Esophagus muscularis mucosa (tissue), 4 donors: ENCODE data around the gene ULK4. TPM values are rescaled to one million over a fixed set of nuclear protein-coding genes. Genes with fewer than 3 reads are reported as not detected.
A peak's percentile ranks its signal among the peaks of the same experiment; 100 is the strongest.

Experiments used
- DNase-seq: peaks from one replicate; pipeline ENCODE4 v3.0.0-alpha.2; 2017; ENCODE audit errors: extremely low spot score
- H3K27ac ChIP-seq, 4 donors: fragments of 200-600 bp; sonication (generic); replicated peaks in 1 of 4; 1 replicate in 3 of 4; 2 replicates in 1 of 4; pipeline ENCODE4 v1.5.1; 2016 to 2019; ENCODE audit warnings: mild to moderate bottlenecking in 1 of 4
- H3K27me3 ChIP-seq, 4 donors: fragments of 200-600 bp; sonication (generic); one replicate each; pipeline versions ENCODE4 v1.5.1 to v1.6.0; 2016 to 2019
- H3K36me3 ChIP-seq, 4 donors: fragments of 200-600 bp; sonication (generic); one replicate each; pipeline ENCODE4 v1.5.1; 2016 to 2019
- H3K4me1 ChIP-seq, 4 donors: fragments of 200-600 bp; sonication (generic); one replicate each; pipeline ENCODE4 v1.5.1; 2016 to 2019
- H3K4me3 ChIP-seq, 4 donors: fragments of 200-600 bp; sonication (generic); 1 replicate in 2 of 4; 2 replicates in 2 of 4; pipeline ENCODE4 v1.5.1; 2016 to 2019; ENCODE audit warnings: mild to moderate bottlenecking in 4 of 4, moderate library complexity in 1 of 4
- H3K9me3 ChIP-seq, 4 donors: fragments of 200-600 bp; sonication (generic); 1 replicate in 3 of 4; 2 replicates in 1 of 4; pipeline ENCODE4 v1.5.1; 2016 to 2019
- EP300 ChIP-seq: sonication (generic); formaldehyde crosslinking; IDR thresholded peaks from one replicate; pipeline ENCODE4 v1.6.1; 2017; ENCODE audit warnings: antibody characterized with exemption
- POLR2A ChIP-seq: fragments of 450-650 bp; IDR thresholded peaks from one replicate; pipeline ENCODE4 v1.6.1; 2017; ENCODE audit warnings: antibody characterized with exemption, moderate library complexity, mild to moderate bottlenecking, low read depth
- POLR2AphosphoS5 ChIP-seq, 2 donors: sonication (generic); formaldehyde crosslinking; IDR thresholded peaks; one replicate each; pipeline ENCODE4 v1.6.1; 2017; ENCODE audit warnings: antibody characterized with exemption in 2 of 2
- WGBS: methylation state at CpG from one replicate; pipeline ENCODE4 v1.1.5; 2018; 5-methylcytosine and 5-hydroxymethylcytosine counted together
- intact Hi-C: fragments of 100-400 bp; cut with DNase I; formaldehyde crosslinking; loops from one replicate; pipeline ENCODE4 v1.15.1; 2023
- small RNA-seq, 3 donors: library from RNA; depleted of rRNA; stranded (forward); fragments of <200 nt; gene quantifications; one replicate each; pipeline ENCODE3, GENCODE V24; 2016
- total RNA-seq, 4 donors: library from RNA; depleted of rRNA; stranded (reverse); fragments of >200 nt; gene quantifications; one replicate each; pipeline versions ENCODE4 v1.1.0 to v1.2.1, GENCODE V29; 2016
- TF ChIP-seq, protein P1 (sequence below), 3 experiments: fragments of 200-600 bp in 2 of 3; fragments of 450-650 bp in 1 of 3; sonication (generic) in 2 of 3; IDR thresholded peaks; one replicate each; pipeline ENCODE4 v1.5.1; 2017 to 2019; ENCODE audit warnings: antibody characterized with exemption in 3 of 3, mild to moderate bottlenecking in 2 of 3, moderate library complexity in 1 of 3

The ULK4 gene
- total RNA-seq, 4 donors from 2014 or later, result 4.2 to 15.4 (median 11.0) TPM

DNA sequence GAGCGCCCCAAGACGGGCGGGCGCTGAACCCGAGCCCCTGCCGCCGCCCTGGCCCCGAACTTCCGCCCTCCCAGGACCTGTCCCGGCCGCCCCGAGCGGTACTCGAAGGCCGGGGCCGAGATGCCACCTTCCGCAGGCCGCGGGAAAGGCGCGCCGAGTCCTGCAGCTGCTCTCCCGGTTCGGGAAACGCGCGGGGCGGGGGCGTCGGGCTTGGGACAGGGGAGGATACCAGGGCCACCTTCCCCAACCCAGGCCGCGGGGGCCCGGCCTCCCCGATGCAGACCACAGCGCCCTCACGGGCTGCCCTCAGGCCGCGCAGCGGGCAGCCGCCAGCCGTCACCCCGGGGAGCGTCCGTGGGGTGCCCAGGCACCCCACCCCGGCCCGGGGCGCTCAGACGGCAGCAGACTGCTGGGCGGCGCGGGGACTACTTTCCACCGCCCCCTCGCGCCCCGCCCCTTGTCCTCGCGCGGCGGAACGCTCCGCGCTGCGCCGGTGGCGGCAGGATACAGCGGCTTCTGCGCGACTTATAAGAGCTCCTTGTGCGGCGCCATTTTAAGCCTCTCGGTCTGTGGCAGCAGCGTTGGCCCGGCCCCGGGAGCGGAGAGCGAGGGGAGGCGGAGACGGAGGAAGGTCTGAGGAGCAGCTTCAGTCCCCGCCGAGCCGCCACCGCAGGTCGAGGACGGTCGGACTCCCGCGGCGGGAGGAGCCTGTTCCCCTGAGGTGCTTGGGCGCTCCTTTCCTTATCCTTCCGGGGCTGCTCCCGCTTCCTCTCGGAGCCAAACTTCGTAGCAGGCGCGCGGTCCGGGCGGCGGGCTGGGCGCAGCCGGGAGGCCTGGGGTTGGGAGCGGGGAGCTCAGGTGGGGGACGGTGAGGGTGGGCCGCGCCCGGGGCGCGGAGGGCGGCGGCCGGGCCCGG, 762.7 kb downstream of the ULK4 start, which contains the start of gene CTNNB1:
TSS of gene CTNNB1 (plus strand) at position 556 of the 916 bp plus-strand sequence. CDS start 24,564 bp downstream, outside the sequence.
- H3K36me3 ChIP-seq, result no peaks in the 10 kb centered on the region
- no peaks in the 10 kb centered on the region for H3K27me3 ChIP-seq
- no CpG with 5 or more reads among the region's 112 CpGs for WGBS
- intact Hi-C loops, result loop anchor here (10.0 kb wide), 1 partner anchor 884 kb away; no protein-coding TSS in a partner anchor
- H3K9me3 ChIP-seq, result no peaks in the 10 kb centered on the region
- TF ChIP-seq EP300 (no peak), POLR2A (peak; percentile 92), POLR2AphosphoS5 (IDR thresholded peaks at IDR 0.05) (peak; percentile 97 to 100)
- TF ChIP-seq, protein P1, sequence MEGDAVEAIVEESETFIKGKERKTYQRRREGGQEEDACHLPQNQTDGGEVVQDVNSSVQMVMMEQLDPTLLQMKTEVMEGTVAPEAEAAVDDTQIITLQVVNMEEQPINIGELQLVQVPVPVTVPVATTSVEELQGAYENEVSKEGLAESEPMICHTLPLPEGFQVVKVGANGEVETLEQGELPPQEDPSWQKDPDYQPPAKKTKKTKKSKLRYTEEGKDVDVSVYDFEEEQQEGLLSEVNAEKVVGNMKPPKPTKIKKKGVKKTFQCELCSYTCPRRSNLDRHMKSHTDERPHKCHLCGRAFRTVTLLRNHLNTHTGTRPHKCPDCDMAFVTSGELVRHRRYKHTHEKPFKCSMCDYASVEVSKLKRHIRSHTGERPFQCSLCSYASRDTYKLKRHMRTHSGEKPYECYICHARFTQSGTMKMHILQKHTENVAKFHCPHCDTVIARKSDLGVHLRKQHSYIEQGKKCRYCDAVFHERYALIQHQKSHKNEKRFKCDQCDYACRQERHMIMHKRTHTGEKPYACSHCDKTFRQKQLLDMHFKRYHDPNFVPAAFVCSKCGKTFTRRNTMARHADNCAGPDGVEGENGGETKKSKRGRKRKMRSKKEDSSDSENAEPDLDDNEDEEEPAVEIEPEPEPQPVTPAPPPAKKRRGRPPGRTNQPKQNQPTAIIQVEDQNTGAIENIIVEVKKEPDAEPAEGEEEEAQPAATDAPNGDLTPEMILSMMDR (IDR thresholded peaks at IDR 0.05), result peak in 2 of 3 experiments; percentile 16 to 19
- peak within 1 kb of the TSS; percentile 98 to 99 (median 98) for H3K27ac ChIP-seq
- H3K4me3 ChIP-seq, result peak within 1 kb of the TSS; percentile 91 to 98 (median 96)
- DNase-seq, result peak; percentile 98
- peaks cover 27 to 45% (median 37%) of the 10 kb centered on the region in 4 donors for H3K4me1 ChIP-seq

DNA sequence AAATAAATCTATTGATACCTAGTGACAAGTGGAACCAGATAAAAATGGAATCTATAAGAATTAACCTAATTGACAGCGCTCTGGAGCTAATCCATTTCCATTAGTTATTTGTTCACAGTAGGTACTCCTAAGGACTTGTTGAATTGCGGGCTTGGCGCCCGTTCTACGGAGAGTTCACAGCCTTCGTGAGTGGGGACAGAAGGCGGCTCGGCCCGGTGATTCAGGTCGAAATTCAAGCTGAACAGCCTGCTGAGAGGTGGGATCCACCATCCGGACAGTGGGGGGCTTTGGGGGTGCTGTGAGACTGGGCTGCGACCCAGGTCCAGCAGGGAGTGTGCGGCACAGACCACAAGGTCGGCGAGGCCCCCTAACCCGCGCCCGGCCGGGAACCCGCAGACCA, 763.4 kb downstream of the ULK4 start:
- DNase-seq, result no peak
- Histone ChIP-seq H3K27me3 (no peaks in the 10 kb centered on the region), H3K27ac (peak overlapping the region; percentile 98 to 99 (median 98)), H3K9me3 (no peaks in the 10 kb centered on the region), H3K4me3 (peak overlapping the region; percentile 91 to 98 (median 96)), H3K4me1 (peaks cover 20 to 38% (median 30%) of the 10 kb centered on the region in 4 donors), H3K36me3 (no peaks in the 10 kb centered on the region)
- TF ChIP-seq POLR2AphosphoS5 (IDR thresholded peaks at IDR 0.05) (no peak), EP300 (no peak), POLR2A (no peak)
- TF ChIP-seq, protein P1 (IDR thresholded peaks at IDR 0.05), result no peak
- intact Hi-C loops, result loop anchor here (10.0 kb wide), 1 partner anchor 884 kb away; no protein-coding TSS in a partner anchor
- WGBS, result 19% methylated on average over 15 of the region's 20 CpGs

DNA sequence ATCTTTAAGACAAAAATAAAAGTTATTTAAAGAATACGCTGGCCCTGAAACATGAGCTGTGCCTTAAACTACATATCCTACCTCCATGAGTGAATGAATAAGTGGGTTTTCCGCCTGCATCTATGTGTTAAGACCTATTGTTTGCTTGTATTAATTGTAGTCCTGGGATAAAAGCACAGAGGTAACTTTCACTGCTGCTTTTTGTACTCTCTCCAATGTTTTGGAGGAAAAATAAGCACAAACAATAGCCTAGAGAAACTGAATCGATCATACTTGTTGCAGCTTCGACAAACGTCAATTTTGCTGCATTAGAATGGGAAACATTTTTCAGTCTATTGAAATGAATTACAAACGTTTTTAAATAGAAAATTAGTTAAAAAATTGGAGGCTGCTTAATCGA, 763.9 kb downstream of the ULK4 start:
- Histone ChIP-seq H3K27me3 (no peaks in the 10 kb centered on the region), H3K36me3 (no peaks in the 10 kb centered on the region), H3K4me1 (peaks cover 16 to 33% (median 25%) of the 10 kb centered on the region in 4 donors), H3K4me3 (peak overlapping the region in 1 of 4 donors; percentile 91), H3K27ac (no peak overlapping the region), H3K9me3 (no peaks in the 10 kb centered on the region)
- DNase-seq, result no peak
- TF ChIP-seq EP300 (no peak), POLR2AphosphoS5 (IDR thresholded peaks at IDR 0.05) (no peak), POLR2A (no peak)
- TF ChIP-seq, protein P1 (IDR thresholded peaks at IDR 0.05), result no peak
- intact Hi-C loops, result loop anchor here (10.0 kb wide), 1 partner anchor 883 kb away; no protein-coding TSS in a partner anchor
- 82% methylated on average over 7 of the region's 7 CpGs for WGBS

Small RNA genes lying within 50 kb of the gene (small RNA-seq; reads per million reads assigned to genes)
- gene ATP6V0E1P2, result 0 reads per million in 3 donors
- gene RF00019, result 0 reads per million in 3 donors
- 0 reads per million in 3 donors for gene RF00096
- gene RF00602, result 0 reads per million in 3 donors

Other genes with a start within 250 kb of the ULK4 start
- 10 to 100 TPM; 45.7 to 74.8 (median 57.7) TPM for gene TRAK1, start 129.3 kb upstream of the ULK4 start, total RNA-seq